ENCODE data around the gene RGL3.
"Not testable (repeated sequence)": the region's sequence is repeated elsewhere in the genome, so short reads cannot be mapped to it uniquely, and the experiment has no call there.

DNA sequence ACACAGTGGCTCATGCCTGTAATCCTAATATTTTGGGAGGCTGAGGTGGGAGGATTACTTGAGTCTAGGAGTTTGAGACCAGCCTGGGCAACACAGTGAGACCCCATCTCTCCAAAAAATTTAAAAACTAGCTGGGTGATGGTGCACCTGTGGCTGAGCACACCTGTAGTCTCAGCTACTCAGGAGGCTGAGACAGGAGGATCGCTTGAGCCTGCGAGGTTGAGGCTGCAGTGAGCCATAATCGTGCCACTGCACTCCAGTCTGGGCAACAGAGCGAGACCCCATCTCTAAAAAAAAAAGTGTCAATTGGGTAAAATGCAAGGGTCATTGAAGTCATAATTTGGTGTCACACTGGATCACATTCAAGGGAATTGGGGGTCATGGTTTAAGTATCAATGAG, 65.0 kb downstream of the RGL3 start:
- TF ChIP-seq POLR2A (IDR thresholded peaks at IDR 0.05; ENCODE audit: low read depth, low read length); TAF1 (IDR thresholded peaks at IDR 0.05; ENCODE audit: borderline replicate concordance, low read depth, low read length): not testable (repeated sequence)
